ENCODE data around the gene DEPDC1.

DNA sequence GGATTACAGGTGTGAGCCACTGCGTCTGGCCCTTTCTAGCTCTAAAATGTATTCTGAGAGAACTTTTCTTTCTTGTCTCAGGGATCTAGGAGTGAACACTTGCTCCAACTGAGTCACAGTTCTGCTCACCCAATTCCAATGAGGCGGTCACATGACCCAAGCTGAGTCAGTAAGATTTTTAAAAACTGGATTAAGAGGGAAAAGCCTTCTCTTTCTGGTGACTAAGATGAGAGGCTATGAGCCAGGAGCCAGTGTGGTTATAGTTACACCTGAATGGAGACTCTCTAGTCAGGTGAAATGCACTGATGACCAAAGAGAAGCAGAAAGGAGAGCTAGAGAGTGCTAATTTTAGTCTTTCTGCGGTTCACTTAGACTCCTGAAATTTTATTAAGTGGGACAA lies 9.5 kb upstream of the DEPDC1 start:
- TF ChIP-seq ZNF623 (tag by site-specific recombination; IDR thresholded peaks at IDR 0.05) (no peak), ZSCAN23 (tag by site-specific recombination; IDR thresholded peaks at IDR 0.05) (no peak), ZNF24 (tag by site-specific recombination; IDR thresholded peaks at IDR 0.05) (no peak), ZNF175 (tag by site-specific recombination; IDR thresholded peaks at IDR 0.05) (no peak), ZNF747 (tag by site-specific recombination; IDR thresholded peaks at IDR 0.05) (no peak), ZNF510 (tag by site-specific recombination; IDR thresholded peaks at IDR 0.05; ENCODE audit: insufficient replicate concordance) (no peak), GLIS2 (tag by site-specific recombination; IDR thresholded peaks at IDR 0.05) (no peak), ZNF37A (tag by site-specific recombination; IDR thresholded peaks at IDR 0.05) (no peak)
- TF ChIP-seq, protein P1, sequence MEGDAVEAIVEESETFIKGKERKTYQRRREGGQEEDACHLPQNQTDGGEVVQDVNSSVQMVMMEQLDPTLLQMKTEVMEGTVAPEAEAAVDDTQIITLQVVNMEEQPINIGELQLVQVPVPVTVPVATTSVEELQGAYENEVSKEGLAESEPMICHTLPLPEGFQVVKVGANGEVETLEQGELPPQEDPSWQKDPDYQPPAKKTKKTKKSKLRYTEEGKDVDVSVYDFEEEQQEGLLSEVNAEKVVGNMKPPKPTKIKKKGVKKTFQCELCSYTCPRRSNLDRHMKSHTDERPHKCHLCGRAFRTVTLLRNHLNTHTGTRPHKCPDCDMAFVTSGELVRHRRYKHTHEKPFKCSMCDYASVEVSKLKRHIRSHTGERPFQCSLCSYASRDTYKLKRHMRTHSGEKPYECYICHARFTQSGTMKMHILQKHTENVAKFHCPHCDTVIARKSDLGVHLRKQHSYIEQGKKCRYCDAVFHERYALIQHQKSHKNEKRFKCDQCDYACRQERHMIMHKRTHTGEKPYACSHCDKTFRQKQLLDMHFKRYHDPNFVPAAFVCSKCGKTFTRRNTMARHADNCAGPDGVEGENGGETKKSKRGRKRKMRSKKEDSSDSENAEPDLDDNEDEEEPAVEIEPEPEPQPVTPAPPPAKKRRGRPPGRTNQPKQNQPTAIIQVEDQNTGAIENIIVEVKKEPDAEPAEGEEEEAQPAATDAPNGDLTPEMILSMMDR (tag by site-specific recombination; IDR thresholded peaks at IDR 0.05), result no peak
- TF ChIP-seq, protein P2, sequence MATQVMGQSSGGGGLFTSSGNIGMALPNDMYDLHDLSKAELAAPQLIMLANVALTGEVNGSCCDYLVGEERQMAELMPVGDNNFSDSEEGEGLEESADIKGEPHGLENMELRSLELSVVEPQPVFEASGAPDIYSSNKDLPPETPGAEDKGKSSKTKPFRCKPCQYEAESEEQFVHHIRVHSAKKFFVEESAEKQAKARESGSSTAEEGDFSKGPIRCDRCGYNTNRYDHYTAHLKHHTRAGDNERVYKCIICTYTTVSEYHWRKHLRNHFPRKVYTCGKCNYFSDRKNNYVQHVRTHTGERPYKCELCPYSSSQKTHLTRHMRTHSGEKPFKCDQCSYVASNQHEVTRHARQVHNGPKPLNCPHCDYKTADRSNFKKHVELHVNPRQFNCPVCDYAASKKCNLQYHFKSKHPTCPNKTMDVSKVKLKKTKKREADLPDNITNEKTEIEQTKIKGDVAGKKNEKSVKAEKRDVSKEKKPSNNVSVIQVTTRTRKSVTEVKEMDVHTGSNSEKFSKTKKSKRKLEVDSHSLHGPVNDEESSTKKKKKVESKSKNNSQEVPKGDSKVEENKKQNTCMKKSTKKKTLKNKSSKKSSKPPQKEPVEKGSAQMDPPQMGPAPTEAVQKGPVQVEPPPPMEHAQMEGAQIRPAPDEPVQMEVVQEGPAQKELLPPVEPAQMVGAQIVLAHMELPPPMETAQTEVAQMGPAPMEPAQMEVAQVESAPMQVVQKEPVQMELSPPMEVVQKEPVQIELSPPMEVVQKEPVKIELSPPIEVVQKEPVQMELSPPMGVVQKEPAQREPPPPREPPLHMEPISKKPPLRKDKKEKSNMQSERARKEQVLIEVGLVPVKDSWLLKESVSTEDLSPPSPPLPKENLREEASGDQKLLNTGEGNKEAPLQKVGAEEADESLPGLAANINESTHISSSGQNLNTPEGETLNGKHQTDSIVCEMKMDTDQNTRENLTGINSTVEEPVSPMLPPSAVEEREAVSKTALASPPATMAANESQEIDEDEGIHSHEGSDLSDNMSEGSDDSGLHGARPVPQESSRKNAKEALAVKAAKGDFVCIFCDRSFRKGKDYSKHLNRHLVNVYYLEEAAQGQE (tag by site-specific recombination; IDR thresholded peaks at IDR 0.05), result no peak
- TF ChIP-seq, protein P3, sequence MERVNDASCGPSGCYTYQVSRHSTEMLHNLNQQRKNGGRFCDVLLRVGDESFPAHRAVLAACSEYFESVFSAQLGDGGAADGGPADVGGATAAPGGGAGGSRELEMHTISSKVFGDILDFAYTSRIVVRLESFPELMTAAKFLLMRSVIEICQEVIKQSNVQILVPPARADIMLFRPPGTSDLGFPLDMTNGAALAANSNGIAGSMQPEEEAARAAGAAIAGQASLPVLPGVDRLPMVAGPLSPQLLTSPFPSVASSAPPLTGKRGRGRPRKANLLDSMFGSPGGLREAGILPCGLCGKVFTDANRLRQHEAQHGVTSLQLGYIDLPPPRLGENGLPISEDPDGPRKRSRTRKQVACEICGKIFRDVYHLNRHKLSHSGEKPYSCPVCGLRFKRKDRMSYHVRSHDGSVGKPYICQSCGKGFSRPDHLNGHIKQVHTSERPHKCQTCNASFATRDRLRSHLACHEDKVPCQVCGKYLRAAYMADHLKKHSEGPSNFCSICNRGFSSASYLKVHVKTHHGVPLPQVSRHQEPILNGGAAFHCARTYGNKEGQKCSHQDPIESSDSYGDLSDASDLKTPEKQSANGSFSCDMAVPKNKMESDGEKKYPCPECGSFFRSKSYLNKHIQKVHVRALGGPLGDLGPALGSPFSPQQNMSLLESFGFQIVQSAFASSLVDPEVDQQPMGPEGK (tag by site-specific recombination; IDR thresholded peaks at IDR 0.05), result no peak

Measured in HEK293 (cell line).